Tibial nerve (tissue), 4 donors: ENCODE data around the gene CHST7. TPM values are rescaled to one million over a fixed set of nuclear protein-coding genes. Genes with fewer than 3 reads are reported as not detected.

Source experiments
- DNase-seq, 2 donors: peaks; one replicate each; pipeline ENCODE4 v3.0.0-alpha.2; 2019; ENCODE audit warnings: low spot score in 2 of 2
- H3K27ac ChIP-seq, 4 donors: fragments of 200-600 bp; sonication (generic) in 3 of 4; one replicate each; pipeline ENCODE4 v1.5.1; 2017 to 2019; ENCODE audit warnings: mild to moderate bottlenecking in 1 of 4
- H3K27me3 ChIP-seq, 2 donors: fragments of 200-600 bp; sonication (generic) in 1 of 2; one replicate each; pipeline versions ENCODE4 v1.5.1 to v1.6.0; 2017 to 2019
- H3K36me3 ChIP-seq, 3 donors: fragments of 200-600 bp; sonication (generic); one replicate each; pipeline ENCODE4 v1.5.1; 2018 to 2019
- H3K4me1 ChIP-seq, 4 donors: fragments of 200-600 bp; sonication (generic) in 3 of 4; one replicate each; pipeline ENCODE4 v1.5.1; 2017 to 2019
- H3K4me3 ChIP-seq, 4 donors: fragments of 200-600 bp; sonication (generic) in 3 of 4; one replicate each; pipeline ENCODE4 v1.5.1; 2017 to 2019; ENCODE audit warnings: mild to moderate bottlenecking in 1 of 4, moderate library complexity in 1 of 4
- H3K9me3 ChIP-seq, 4 donors: fragments of 200-600 bp; sonication (generic) in 3 of 4; one replicate each; pipeline ENCODE4 v1.5.1; 2017 to 2019
- EP300 ChIP-seq, 2 donors: sonication (generic); formaldehyde crosslinking; IDR thresholded peaks; one replicate each; pipeline ENCODE4 v1.6.1; 2017; ENCODE audit warnings: antibody characterized with exemption in 2 of 2, mild to moderate bottlenecking in 1 of 2
- POLR2A ChIP-seq, 2 donors: fragments of 450-650 bp; IDR thresholded peaks; one replicate each; pipeline ENCODE4 v1.6.1; 2017; ENCODE audit warnings: antibody characterized with exemption in 2 of 2, mild to moderate bottlenecking in 2 of 2, moderate library complexity in 2 of 2
- WGBS, 2 donors: methylation state at CpG; one replicate each; pipeline ENCODE4 v1.1.5; 2018; 5-methylcytosine and 5-hydroxymethylcytosine counted together
- total RNA-seq, 4 donors: library from RNA; depleted of rRNA; stranded (reverse); fragments of >200 nt; gene quantifications; one replicate each; pipeline ENCODE4 v1.1.0, GENCODE V29; 2016
- TF ChIP-seq, protein P1 (sequence below), 5 experiments: fragments of 200-600 bp in 3 of 5; fragments of 450-650 bp in 2 of 5; sonication (generic) in 3 of 5; IDR thresholded peaks; one replicate each; pipeline ENCODE4 v1.5.1; 2016 to 2019; ENCODE audit warnings: antibody characterized with exemption in 5 of 5, mild to moderate bottlenecking in 3 of 5, moderate library complexity in 2 of 5

CHST7 gene
- total RNA-seq, 4 donors from 2014 or later = 35.6 to 106 (median 72.9) TPM

DNA sequence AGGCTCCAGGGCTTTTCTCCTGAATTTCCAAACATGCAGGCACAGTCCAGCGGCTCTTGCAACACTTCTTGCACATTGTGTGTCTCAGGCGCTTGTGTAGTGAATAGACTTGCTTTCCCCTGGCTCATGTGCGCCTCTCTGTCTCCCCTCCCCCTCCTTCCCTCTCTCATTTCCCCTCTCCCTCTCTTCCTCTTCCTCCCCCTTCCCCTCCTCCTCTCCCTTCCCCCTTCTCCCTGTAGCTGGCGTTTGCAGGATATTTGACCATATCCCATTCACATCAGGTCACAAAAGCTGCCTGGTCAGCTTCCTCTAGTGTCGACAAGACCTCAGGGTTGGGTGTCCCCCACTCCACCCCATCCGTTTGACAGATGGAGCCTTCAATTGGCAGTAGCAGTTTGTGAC, 2.4 kb downstream of the CHST7 start:
- no peaks in the 10 kb centered on the region for H3K36me3 ChIP-seq
- peak in 1 of 2 donors; percentile 49 for DNase-seq
- peaks cover 0 to 17% (median 0%) of the 10 kb centered on the region in 4 donors for H3K4me1 ChIP-seq
- peak overlapping the region in 1 of 4 donors; percentile 80 for H3K27ac ChIP-seq
- WGBS, 2 donors = 10 to 28% methylated on average over 6 of the region's 6 CpGs
- TF ChIP-seq, protein P1, sequence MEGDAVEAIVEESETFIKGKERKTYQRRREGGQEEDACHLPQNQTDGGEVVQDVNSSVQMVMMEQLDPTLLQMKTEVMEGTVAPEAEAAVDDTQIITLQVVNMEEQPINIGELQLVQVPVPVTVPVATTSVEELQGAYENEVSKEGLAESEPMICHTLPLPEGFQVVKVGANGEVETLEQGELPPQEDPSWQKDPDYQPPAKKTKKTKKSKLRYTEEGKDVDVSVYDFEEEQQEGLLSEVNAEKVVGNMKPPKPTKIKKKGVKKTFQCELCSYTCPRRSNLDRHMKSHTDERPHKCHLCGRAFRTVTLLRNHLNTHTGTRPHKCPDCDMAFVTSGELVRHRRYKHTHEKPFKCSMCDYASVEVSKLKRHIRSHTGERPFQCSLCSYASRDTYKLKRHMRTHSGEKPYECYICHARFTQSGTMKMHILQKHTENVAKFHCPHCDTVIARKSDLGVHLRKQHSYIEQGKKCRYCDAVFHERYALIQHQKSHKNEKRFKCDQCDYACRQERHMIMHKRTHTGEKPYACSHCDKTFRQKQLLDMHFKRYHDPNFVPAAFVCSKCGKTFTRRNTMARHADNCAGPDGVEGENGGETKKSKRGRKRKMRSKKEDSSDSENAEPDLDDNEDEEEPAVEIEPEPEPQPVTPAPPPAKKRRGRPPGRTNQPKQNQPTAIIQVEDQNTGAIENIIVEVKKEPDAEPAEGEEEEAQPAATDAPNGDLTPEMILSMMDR (IDR thresholded peaks at IDR 0.05) = no peak
- TF ChIP-seq EP300 (IDR thresholded peaks at IDR 0.05) (peak in 1 of 2 donors; percentile 24), POLR2A (IDR thresholded peaks at IDR 0.05) (no peak)
- H3K27me3 ChIP-seq = no peaks in the 10 kb centered on the region
- H3K4me3 ChIP-seq = peak overlapping the region in 3 of 4 donors; percentile 39 to 72 (median 62)
- no peaks in the 10 kb centered on the region for H3K9me3 ChIP-seq

DNA sequence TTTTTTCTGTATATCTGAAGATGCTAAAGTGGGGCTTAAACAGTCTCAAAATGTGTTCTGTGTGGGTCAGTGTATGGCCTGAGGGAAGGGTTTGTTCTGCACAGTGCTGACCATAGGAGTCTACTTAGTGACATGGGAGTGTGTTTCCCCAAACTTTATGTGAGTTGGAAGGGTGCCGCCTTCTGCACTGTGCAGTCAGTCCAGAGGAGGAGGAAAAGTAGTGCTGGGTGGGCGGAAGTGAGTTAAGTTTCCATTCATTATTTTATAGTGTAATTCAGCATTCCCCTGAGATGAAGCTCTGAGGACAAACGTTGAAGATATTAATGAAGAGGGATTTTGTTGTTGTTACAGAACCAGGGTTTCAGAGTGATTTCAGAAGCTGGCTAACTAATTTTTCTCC, 2.9 kb downstream of the CHST7 start:
- no peaks in the 10 kb centered on the region for H3K9me3 ChIP-seq
- H3K36me3 ChIP-seq = no peaks in the 10 kb centered on the region
- 28 to 44% methylated on average over 3 of the region's 3 CpGs for WGBS, 2 donors
- peaks cover 0 to 17% (median 0%) of the 10 kb centered on the region in 4 donors for H3K4me1 ChIP-seq
- DNase-seq = peak in 1 of 2 donors; percentile 7
- H3K27ac ChIP-seq = peak overlapping the region in 1 of 4 donors; percentile 80
- no peaks in the 10 kb centered on the region for H3K27me3 ChIP-seq
- TF ChIP-seq POLR2A (IDR thresholded peaks at IDR 0.05) (no peak), EP300 (IDR thresholded peaks at IDR 0.05) (no peak)
- TF ChIP-seq, protein P1 (IDR thresholded peaks at IDR 0.05) = no peak
- peak overlapping the region in 1 of 4 donors; percentile 72 for H3K4me3 ChIP-seq

DNA sequence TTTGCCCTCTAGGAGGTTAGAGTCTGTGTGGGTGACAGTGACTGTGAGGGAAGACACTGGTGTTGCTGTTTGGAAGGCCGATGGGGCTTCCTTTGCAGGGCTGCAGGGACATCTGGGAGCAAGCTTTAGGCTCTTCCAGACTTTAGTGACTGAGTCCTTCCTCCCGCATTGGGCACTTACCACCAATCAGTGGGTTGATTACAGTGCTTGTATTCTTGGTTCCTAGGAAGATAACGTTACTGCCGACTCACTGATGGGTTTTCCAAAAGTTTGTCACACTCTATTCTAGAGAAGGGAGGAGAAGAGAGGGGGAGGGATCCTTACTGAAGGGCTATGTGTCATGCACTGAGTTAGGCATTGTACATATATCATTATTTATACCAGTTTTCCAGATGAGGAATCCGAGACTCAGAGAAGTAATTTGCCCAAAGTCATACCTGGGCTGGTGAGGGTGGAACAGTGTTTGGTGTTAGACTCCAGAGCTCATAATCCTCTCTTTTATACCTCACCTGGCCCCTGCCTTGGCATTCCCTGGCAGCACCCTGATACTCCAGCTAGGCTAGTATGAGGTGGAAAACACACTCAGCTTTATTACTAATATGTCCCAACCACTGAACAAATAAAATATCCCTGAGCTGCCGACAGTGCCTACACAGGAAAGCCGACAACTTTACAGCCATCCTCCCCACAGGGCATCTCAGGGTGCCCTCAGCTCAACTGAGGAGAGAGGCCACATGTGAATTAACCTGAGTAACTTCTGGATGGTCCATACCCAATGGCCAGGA, 3.8 kb downstream of the CHST7 start:
- WGBS, 2 donors = 71 to 85% methylated on average over 6 to 7 of the region's 7 CpGs
- Histone ChIP-seq H3K27ac (no peak overlapping the region), H3K9me3 (no peaks in the 10 kb centered on the region), H3K36me3 (no peaks in the 10 kb centered on the region), H3K4me3 (peak overlapping the region in 1 of 4 donors; percentile 72), H3K4me1 (peaks cover 0 to 19% (median 0%) of the 10 kb centered on the region in 4 donors), H3K27me3 (no peaks in the 10 kb centered on the region)
- TF ChIP-seq POLR2A (IDR thresholded peaks at IDR 0.05) (no peak), EP300 (IDR thresholded peaks at IDR 0.05) (no peak)
- TF ChIP-seq, protein P1 (IDR thresholded peaks at IDR 0.05) = no peak
- no peak for DNase-seq

DNA sequence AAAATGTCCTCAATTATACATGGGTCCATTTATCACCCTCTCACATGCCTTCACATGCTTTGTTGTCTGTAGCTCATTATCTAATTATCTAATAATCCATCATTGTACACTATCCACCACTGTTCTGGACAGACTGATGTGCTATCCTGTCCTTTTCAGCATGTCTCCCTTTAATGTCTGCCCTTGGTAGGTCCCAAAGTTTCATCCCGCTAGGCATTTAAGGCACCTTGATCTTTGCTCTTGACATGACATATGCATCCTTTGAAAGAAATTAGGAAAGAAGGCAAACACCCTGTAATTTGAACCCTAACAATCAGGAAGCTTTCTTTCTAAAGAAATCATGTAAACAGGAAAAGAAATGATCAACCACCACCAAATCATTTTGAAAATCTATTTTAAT, 5.7 kb downstream of the CHST7 start:
- TF ChIP-seq EP300 (IDR thresholded peaks at IDR 0.05) = no peak
- no peak for TF ChIP-seq POLR2A (IDR thresholded peaks at IDR 0.05)
- TF ChIP-seq, protein P1 (IDR thresholded peaks at IDR 0.05) = no peak
- no peak overlapping the region for H3K27ac ChIP-seq
- no peaks in the 10 kb centered on the region for H3K36me3 ChIP-seq
- DNase-seq = no peak
- H3K27me3 ChIP-seq = no peaks in the 10 kb centered on the region
- H3K4me1 ChIP-seq = peaks cover 0 to 27% (median 0%) of the 10 kb centered on the region in 4 donors
- no peak overlapping the region for H3K4me3 ChIP-seq
- WGBS, 2 donors = 97 to 100% methylated on average over 1 of the region's 1 CpG
- H3K9me3 ChIP-seq = no peaks in the 10 kb centered on the region

DNA sequence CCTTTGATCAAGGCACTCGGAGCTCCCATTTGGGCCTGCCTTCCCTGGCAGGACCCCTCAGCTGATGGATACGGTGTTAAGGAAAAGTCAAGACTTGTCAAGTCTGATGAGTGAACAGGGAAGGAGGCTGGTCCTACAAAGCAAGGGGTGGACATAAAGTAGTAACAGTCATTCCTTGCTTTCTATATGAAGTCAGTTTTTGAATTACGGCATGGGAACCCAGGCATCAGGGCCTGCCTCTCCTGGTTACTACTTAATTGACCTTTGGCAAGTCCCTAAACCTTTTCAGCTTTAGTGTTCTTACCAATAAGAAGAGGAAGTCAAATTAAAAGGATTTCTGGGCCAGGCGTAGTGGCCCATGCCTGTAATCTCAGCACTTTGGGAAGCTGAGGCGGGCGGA, 7.0 kb downstream of the CHST7 start:
- H3K4me3 ChIP-seq = no peak overlapping the region
- peaks cover 0 to 19% (median 0%) of the 10 kb centered on the region in 4 donors for H3K4me1 ChIP-seq

More for the DNA sequence above, 7.0 kb downstream of the CHST7 start:
- no peaks in the 10 kb centered on the region for H3K36me3 ChIP-seq
- no peak overlapping the region for H3K27ac ChIP-seq
- DNase-seq = no peak
- TF ChIP-seq, protein P1 (IDR thresholded peaks at IDR 0.05) = no peak
- TF ChIP-seq EP300 (IDR thresholded peaks at IDR 0.05) = no peak
- no peak for TF ChIP-seq POLR2A (IDR thresholded peaks at IDR 0.05)
- no peaks in the 10 kb centered on the region for H3K9me3 ChIP-seq
- 95 to 97% methylated on average over 6 of the region's 6 CpGs for WGBS, 2 donors
- no peaks in the 10 kb centered on the region for H3K27me3 ChIP-seq
